Vagina (tissue), 2 donors: Measurements from ENCODE around the gene ITIH2.

Source experiments
- CTCF ChIP-seq, 3 experiments: fragments of 450-650 bp in 2 of 3; fragments of 200-600 bp in 1 of 3; sonication (generic) in 1 of 3; IDR thresholded peaks; one replicate each; pipeline ENCODE4 v1.5.1; 2017 to 2019; ENCODE audit warnings: antibody characterized with exemption in 3 of 3, mild to moderate bottlenecking in 2 of 3, moderate library complexity in 2 of 3
- POLR2A ChIP-seq, 2 donors: fragments of 450-650 bp; IDR thresholded peaks; one replicate each; pipeline ENCODE4 v1.6.1; 2017; ENCODE audit warnings: antibody characterized with exemption in 2 of 2, mild to moderate bottlenecking in 2 of 2, moderate library complexity in 2 of 2

- no peak for TF ChIP-seq POLR2A (IDR thresholded peaks at IDR 0.05)
- TF ChIP-seq CTCF (IDR thresholded peaks at IDR 0.05), result no peak
Measured at GRCh38 chr10:7794251-7795026, 91.3 kb downstream of the ITIH2 start.
